Loucy (cell line): Measurements from ENCODE around the gene AQP4.

ENCODE experiments used
- H2AFZ ChIP-seq: fragments of 200-600 bp; sonication (generic); 2 replicates; pipeline ENCODE4 v1.6.0; 2016; ENCODE audit warnings: antibody characterized with exemption, mild to moderate bottlenecking, low read length, moderate library complexity
- H3F3A ChIP-seq: fragments of 200-600 bp; 2 replicates; pipeline ENCODE4 v1.6.0; 2016; ENCODE audit warnings: antibody characterized with exemption, low read depth, mild to moderate bottlenecking
- H3K27me3 ChIP-seq: fragments of 200-600 bp; sonication (generic); 2 replicates; pipeline ENCODE4 v1.6.1; 2014; ENCODE audit warnings: low read length, mild to moderate bottlenecking; ENCODE audit not compliant: insufficient read depth, poor library complexity, severe bottlenecking
- H3K36me3 ChIP-seq: fragments of 200-600 bp; sonication (generic); 2 replicates; pipeline ENCODE4 v1.6.1; 2016; ENCODE audit warnings: low read length; ENCODE audit not compliant: insufficient read depth
- H3K4me1 ChIP-seq: fragments of 200-600 bp; sonication (generic); 2 replicates; pipeline ENCODE4 v1.5.1; 2014; ENCODE audit warnings: low read length, mild to moderate bottlenecking; ENCODE audit not compliant: insufficient read depth, poor library complexity, severe bottlenecking
- H3K4me2 ChIP-seq: fragments of 200-600 bp; sonication (generic); 2 replicates; pipeline ENCODE4 v1.6.0; 2014; ENCODE audit warnings: antibody characterized with exemption, low read length, low read depth, mild to moderate bottlenecking; ENCODE audit not compliant: poor library complexity, severe bottlenecking
- H3K4me3 ChIP-seq: fragments of 200-600 bp; sonication (generic); 2 replicates; pipeline ENCODE4 v1.5.1; 2014; ENCODE audit warnings: low read length, mild to moderate bottlenecking, mixed read lengths; ENCODE audit not compliant: poor library complexity, severe bottlenecking
- H3K79me2 ChIP-seq: fragments of 200-600 bp; sonication (generic); 2 replicates; pipeline ENCODE4 v1.6.1; 2014; ENCODE audit warnings: low read length; ENCODE audit not compliant: insufficient read depth
- H3K9ac ChIP-seq: fragments of 200-600 bp; sonication (generic); 2 replicates; pipeline ENCODE4 v1.6.0; 2014; ENCODE audit warnings: mild to moderate bottlenecking, low read depth, low read length, moderate library complexity; ENCODE audit not compliant: poor library complexity, severe bottlenecking
- H3K9me2 ChIP-seq: fragments of 200-600 bp; sonication (generic); replicated peaks from 2 replicates; pipeline ENCODE4 v1.6.1; 2016; ENCODE audit warnings: low read depth, low read length, mixed read lengths
- H3K9me3 ChIP-seq: fragments of 200-600 bp; sonication (generic); 2 replicates; pipeline ENCODE4 v1.6.1; 2014; ENCODE audit warnings: mild to moderate bottlenecking, antibody characterized with exemption, low read length, low read depth; ENCODE audit not compliant: insufficient read depth
- H4K20me1 ChIP-seq: fragments of 200-600 bp; sonication (generic); 2 replicates; pipeline ENCODE4 v1.6.0; 2014; ENCODE audit warnings: antibody characterized with exemption, low read length, mild to moderate bottlenecking; ENCODE audit not compliant: insufficient read depth, poor library complexity, severe bottlenecking
- CTCF ChIP-seq: fragments of 200-600 bp; sonication (generic); conservative IDR thresholded peaks from 2 replicates; pipeline ENCODE4 v1.5.1; 2014; ENCODE audit warnings: mild to moderate bottlenecking, antibody characterized with exemption, low read length
- EZH2phosphoT487 ChIP-seq: fragments of 200-600 bp; IDR thresholded peaks from 2 replicates; pipeline ENCODE4 v1.6.1; 2018; ENCODE audit warnings: antibody characterized with exemption, mild to moderate bottlenecking, moderate library complexity, borderline replicate concordance

The AQP4 gene

GRCh38 chr18:26867471-26867870, 2.0 kb upstream of the AQP4 start:
- H3K4me1 ChIP-seq = no peaks in the 10 kb centered on the region
- TF ChIP-seq EZH2phosphoT487 (no peak), CTCF (no peak)
- H3K9me2 ChIP-seq = no peaks in the 10 kb centered on the region
- no peak overlapping the region for H2AFZ ChIP-seq
- H3K4me3 ChIP-seq = no peak overlapping the region
- H3K79me2 ChIP-seq = no peaks in the 10 kb centered on the region
- no peaks in the 10 kb centered on the region for H3K9me3 ChIP-seq
- H4K20me1 ChIP-seq = no peaks in the 10 kb centered on the region
- no peaks in the 10 kb centered on the region for H3K27me3 ChIP-seq
- H3K4me2 ChIP-seq = no peak overlapping the region
- no peak overlapping the region for H3K9ac ChIP-seq
- no peaks in the 10 kb centered on the region for H3F3A ChIP-seq
- H3K36me3 ChIP-seq = no peaks in the 10 kb centered on the region

- H3K4me1 ChIP-seq = no peaks in the 10 kb centered on the region
- no peaks in the 10 kb centered on the region for H3K79me2 ChIP-seq
- no peak overlapping the region for H2AFZ ChIP-seq
- H3K9me2 ChIP-seq = no peaks in the 10 kb centered on the region
- no peak overlapping the region for H3K4me3 ChIP-seq
- H3K27me3 ChIP-seq = no peaks in the 10 kb centered on the region
- H3K36me3 ChIP-seq = no peaks in the 10 kb centered on the region
- H3K9me3 ChIP-seq = no peaks in the 10 kb centered on the region
- no peaks in the 10 kb centered on the region for H4K20me1 ChIP-seq
- H3K4me2 ChIP-seq = no peak overlapping the region
- no peak overlapping the region for H3K9ac ChIP-seq
- TF ChIP-seq CTCF (no peak), EZH2phosphoT487 (no peak)
- H3F3A ChIP-seq = no peaks in the 10 kb centered on the region
Measured at GRCh38 chr18:26864658-26865057, 849 bp downstream of the AQP4 start.

GRCh38 chr18:26863921-26864497, 1.5 kb downstream of the AQP4 start:
- Histone ChIP-seq H3K9ac (no peak overlapping the region), H3K4me2 (no peak overlapping the region)

More at GRCh38 chr18:26863921-26864497, 1.5 kb downstream of the AQP4 start:
- Histone ChIP-seq H3F3A (no peaks in the 10 kb centered on the region), H4K20me1 (no peaks in the 10 kb centered on the region), H3K27me3 (no peaks in the 10 kb centered on the region), H3K4me3 (no peak overlapping the region), H3K9me2 (no peaks in the 10 kb centered on the region), H3K9me3 (no peaks in the 10 kb centered on the region), H3K79me2 (no peaks in the 10 kb centered on the region), H3K36me3 (no peaks in the 10 kb centered on the region), H3K4me1 (no peaks in the 10 kb centered on the region), H2AFZ (no peak overlapping the region)
- TF ChIP-seq CTCF (no peak), EZH2phosphoT487 (no peak)
